Measurements from ENCODE around the gene DBH. TPM values are rescaled to one million over a fixed set of nuclear protein-coding genes. Genes with fewer than 3 reads are reported as not detected.

The DBH gene
- total and polyA plus RNA-seq, 10 of the 15 experiments (the other 5 are each of a cell fraction or from before 2014, with no cell fraction given), result not detected

DNA sequence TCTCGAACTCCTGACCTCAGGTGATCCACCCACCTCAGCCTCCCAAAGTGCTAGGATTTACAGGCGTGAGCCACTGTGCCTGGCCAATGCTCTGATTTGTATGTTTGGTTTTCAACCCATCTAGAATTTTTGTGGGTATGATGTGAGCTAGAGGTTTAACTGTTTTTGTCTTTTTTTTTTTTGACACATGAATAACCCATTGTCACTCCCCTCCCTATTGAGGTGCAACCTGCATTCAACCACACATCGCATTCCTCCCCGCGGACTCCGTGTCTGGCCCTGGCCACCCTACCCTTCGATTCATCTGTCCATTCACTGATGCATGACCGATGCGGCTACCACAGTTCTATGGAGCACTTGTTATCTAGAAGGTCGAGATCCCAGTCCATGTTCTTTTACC, 17.4 kb upstream of the DBH start:
- Histone ChIP-seq H3K36me3 (ENCODE audit: control insufficient read depth in 2 of 2, insufficient read depth in 2 of 2, low read length in 1 of 2) (no peaks in the 10 kb centered on the region), H3K27me3 (replicated peaks in 1 of 2; ENCODE audit: control insufficient read depth in 2 of 2, insufficient read depth in 2 of 2, low read length in 1 of 2) (peaks cover 0 to 3% of the 10 kb centered on the region in 2 experiments; a peak in 3 of 4 replicates), H3K27ac (ENCODE audit: control insufficient read depth, insufficient read depth) (no peak overlapping the region), H3K9ac (ENCODE audit: control insufficient read depth, insufficient read depth, low read length) (no peak overlapping the region), H4K20me1 (ENCODE audit: control insufficient read depth, insufficient read depth) (no peaks in the 10 kb centered on the region), H3K4me2 (ENCODE audit: control insufficient read depth, insufficient read depth) (no peak overlapping the region), H2AFZ (ENCODE audit: control insufficient read depth, low read depth, low read length) (no peak overlapping the region), H3K79me2 (ENCODE audit: control insufficient read depth, insufficient read depth, low read length) (no peaks in the 10 kb centered on the region), H3K9me3 (replicated peaks; ENCODE audit: control insufficient read depth, insufficient read depth, low read length) (no peaks in the 10 kb centered on the region), H3K4me3 (no peak overlapping the region), H3K4me1 (ENCODE audit: control insufficient read depth, insufficient read depth, low read length) (peaks cover 6% of the 10 kb centered on the region; the same call in 1 of the 2 replicates)
- BruUV-seq (replicated peaks), result no TSS peak
- no peak for FAIRE-seq
- intact Hi-C loops (cut with micrococcal nuclease; ENCODE audit: unreplicated experiment) (no loop called here), in situ Hi-C loops (cut with MboI) (no loop called here)
- TF ChIP-seq CBX3 (IDR thresholded peaks at IDR 0.05; ENCODE audit: borderline replicate concordance, low read depth), result no peak
- 0 out of 2 replicates have a peak, but pooled peaks have one; percentile 26 for TF ChIP-seq PAX5 (IDR thresholded peaks at IDR 0.05; ENCODE audit: borderline replicate concordance, low read depth, low read length)
- ChIA-PET RAD21 (ENCODE audit: unreplicated experiment) (no interaction called here), POLR2A (no interaction called here), CTCF (no interaction called here), SMC1A (ENCODE audit: uncharacterized antibody, unreplicated experiment) (no interaction called here)
- 68% methylated on average over 10 of the region's 10 CpGs for WGBS (ENCODE audit: insufficient coverage, insufficient replicate concordance, low lambda C conversion rate, missing lambda C conversion rate)
- ATAC-seq, result no peak
- no peak for DNase-seq (ENCODE audit: low read depth, low spot score)

GRCh38 chr9:133619791-133620190, 16.4 kb upstream of the DBH start:
- Histone ChIP-seq H3K27me3 (replicated peaks in 1 of 2; ENCODE audit: control insufficient read depth in 2 of 2, insufficient read depth in 2 of 2, low read length in 1 of 2) (peaks cover 0 to 3% of the 10 kb centered on the region in 2 experiments; a peak in 3 of 4 replicates), H3K4me1 (ENCODE audit: control insufficient read depth, insufficient read depth, low read length) (peaks cover 6% of the 10 kb centered on the region; the same call in 1 of the 2 replicates), H2AFZ (ENCODE audit: control insufficient read depth, low read depth, low read length) (no peak overlapping the region), H3K9ac (ENCODE audit: control insufficient read depth, insufficient read depth, low read length) (no peak overlapping the region), H4K20me1 (ENCODE audit: control insufficient read depth, insufficient read depth) (no peaks in the 10 kb centered on the region), H3K9me3 (replicated peaks; ENCODE audit: control insufficient read depth, insufficient read depth, low read length) (no peaks in the 10 kb centered on the region; the same call in 2 of the 3 replicates), H3K36me3 (ENCODE audit: control insufficient read depth in 2 of 2, insufficient read depth in 2 of 2, low read length in 1 of 2) (no peaks in the 10 kb centered on the region), H3K4me3 (no peak overlapping the region), H3K79me2 (ENCODE audit: control insufficient read depth, insufficient read depth, low read length) (no peaks in the 10 kb centered on the region), H3K4me2 (ENCODE audit: control insufficient read depth, insufficient read depth) (peak overlapping the region; percentile 17; the same call in 1 of the 2 replicates), H3K27ac (ENCODE audit: control insufficient read depth, insufficient read depth) (no peak overlapping the region)
- ChIA-PET RAD21 (ENCODE audit: unreplicated experiment) (no interaction called here), POLR2A (no interaction called here), SMC1A (ENCODE audit: uncharacterized antibody, unreplicated experiment) (no interaction called here), CTCF (no interaction called here)
- ATAC-seq, result peak; percentile 60; the same call in 2 of the 3 replicates
- BruUV-seq (replicated peaks), result no TSS peak
- intact Hi-C loops (cut with micrococcal nuclease; ENCODE audit: unreplicated experiment) (no loop called here), in situ Hi-C loops (cut with MboI) (no loop called here)
- no peak for DNase-seq (ENCODE audit: low read depth, low spot score)
- under 1% methylated on average over 8 of the region's 8 CpGs for WGBS (ENCODE audit: insufficient coverage, insufficient replicate concordance, low lambda C conversion rate, missing lambda C conversion rate)
- peak; percentile 78 for FAIRE-seq
- TF ChIP-seq RUNX3 (IDR thresholded peaks at IDR 0.05; ENCODE audit: low read length) (0 out of 2 replicates have a peak, but pooled peaks have one; percentile 28), IKZF1 (conservative IDR thresholded peaks at IDR 0.05) (peak; percentile 56; the same call in 1 of the 2 replicates), FOXK2 (IDR thresholded peaks at IDR 0.05) (no peak), SPI1 (IDR thresholded peaks at IDR 0.05; ENCODE audit: borderline replicate concordance, insufficient read depth, low read depth, low read length) (peak; percentile 23; the same call in 1 of the 2 replicates)
